Tibial artery (tissue), 4 donors: ENCODE measurements around the gene MTCH2.

Experiments used
- DNase-seq, 2 donors: peaks; one replicate each; pipeline ENCODE4 v3.0.0-alpha.2; 2019
- H3K27ac ChIP-seq, 2 donors: fragments of 200-600 bp; sonication (generic) in 1 of 2; 1 replicate in 1 of 2; 2 replicates in 1 of 2; pipeline ENCODE4 v1.5.1; 2018 to 2019; ENCODE audit warnings: mild to moderate bottlenecking in 1 of 2
- H3K27me3 ChIP-seq, 2 donors: fragments of 200-600 bp; sonication (generic) in 1 of 2; one replicate each; pipeline versions ENCODE4 v1.5.1 to v1.6.0; 2016 to 2019
- H3K36me3 ChIP-seq, 3 donors: fragments of 200-600 bp; sonication (generic) in 2 of 3; one replicate each; pipeline ENCODE4 v1.5.1; 2016 to 2019; ENCODE audit warnings: mild to moderate bottlenecking in 2 of 3
- H3K4me1 ChIP-seq, 4 donors: fragments of 200-600 bp; sonication (generic) in 2 of 4; 1 replicate in 3 of 4; 2 replicates in 1 of 4; pipeline ENCODE4 v1.5.1; 2016 to 2019
- H3K4me3 ChIP-seq, 2 donors: fragments of 200-600 bp; sonication (generic) in 1 of 2; 1 replicate in 1 of 2; 2 replicates in 1 of 2; pipeline ENCODE4 v1.5.1; 2018 to 2019; ENCODE audit warnings: mild to moderate bottlenecking in 2 of 2
- H3K9me3 ChIP-seq, 3 donors: fragments of 200-600 bp; sonication (generic) in 1 of 3; one replicate each; pipeline ENCODE4 v1.5.1; 2016 to 2019
- CTCF ChIP-seq, 2 experiments: fragments of 200-600 bp in 1 of 2; fragments of 450-650 bp in 1 of 2; IDR thresholded peaks; one replicate each; pipeline ENCODE4 v1.5.1; 2017 to 2019; ENCODE audit warnings: antibody characterized with exemption in 2 of 2, mild to moderate bottlenecking in 1 of 2, moderate library complexity in 1 of 2
- intact Hi-C: fragments of 100-400 bp; cut with DNase I; formaldehyde crosslinking; loops from one replicate; pipeline ENCODE4 v1.15.0; 2023; ENCODE audit warnings: low total_unique reads

The MTCH2 gene

GRCh38 chr11:47686151-47686550 is 43.8 kb upstream of the MTCH2 start:
- intact Hi-C loops = no loop called here
- Histone ChIP-seq H3K27ac (no peak overlapping the region), H3K4me3 (no peak overlapping the region), H3K36me3 (no peaks in the 10 kb centered on the region), H3K27me3 (no peaks in the 10 kb centered on the region), H3K9me3 (no peaks in the 10 kb centered on the region), H3K4me1 (no peaks in the 10 kb centered on the region)
- DNase-seq = no peak
- TF ChIP-seq CTCF (IDR thresholded peaks at IDR 0.05) = no peak

- no peak for DNase-seq
- intact Hi-C loops = no loop called here
- TF ChIP-seq CTCF (IDR thresholded peaks at IDR 0.05) = no peak
- Histone ChIP-seq H3K27ac (no peak overlapping the region), H3K27me3 (no peaks in the 10 kb centered on the region), H3K4me1 (no peaks in the 10 kb centered on the region), H3K4me3 (no peak overlapping the region), H3K9me3 (no peaks in the 10 kb centered on the region), H3K36me3 (no peaks in the 10 kb centered on the region)
These were observed 33.5 kb upstream of the MTCH2 start for GRCh38 chr11:47675851-47676250.

GRCh38 chr11:47672283-47672730 is 29.9 kb upstream of the MTCH2 start:
- Histone ChIP-seq H3K9me3 (no peaks in the 10 kb centered on the region), H3K27ac (no peak overlapping the region), H3K36me3 (no peaks in the 10 kb centered on the region), H3K27me3 (no peaks in the 10 kb centered on the region), H3K4me3 (no peak overlapping the region), H3K4me1 (no peaks in the 10 kb centered on the region)
- intact Hi-C loops = no loop called here
- no peak for DNase-seq
- TF ChIP-seq CTCF (IDR thresholded peaks at IDR 0.05) = no peak

GRCh38 chr11:47669856-47670255 is 27.5 kb upstream of the MTCH2 start:
- H3K27me3 ChIP-seq = no peaks in the 10 kb centered on the region
- H3K4me1 ChIP-seq = no peaks in the 10 kb centered on the region
- no peak for DNase-seq
- no peak overlapping the region for H3K27ac ChIP-seq
- H3K36me3 ChIP-seq = no peaks in the 10 kb centered on the region
- H3K4me3 ChIP-seq = no peak overlapping the region
- TF ChIP-seq CTCF (IDR thresholded peaks at IDR 0.05) = no peak
- no peaks in the 10 kb centered on the region for H3K9me3 ChIP-seq
- intact Hi-C loops = no loop called here

- H3K36me3 ChIP-seq = no peaks in the 10 kb centered on the region
- no peaks in the 10 kb centered on the region for H3K4me1 ChIP-seq
- H3K27me3 ChIP-seq = peaks cover 0 to 3% of the 10 kb centered on the region in 2 donors
- H3K27ac ChIP-seq = no peak overlapping the region
- no peak for TF ChIP-seq CTCF (IDR thresholded peaks at IDR 0.05)
- intact Hi-C loops = no loop called here
- no peak for DNase-seq
- no peak overlapping the region for H3K4me3 ChIP-seq
- H3K9me3 ChIP-seq = no peaks in the 10 kb centered on the region
These were observed 26.3 kb upstream of the MTCH2 start for GRCh38 chr11:47668665-47669064.

- no peak overlapping the region for H3K4me3 ChIP-seq
These were observed 25.2 kb upstream of the MTCH2 start for GRCh38 chr11:47667555-47667954.

More at GRCh38 chr11:47667555-47667954, 25.2 kb upstream of the MTCH2 start:
- no peaks in the 10 kb centered on the region for H3K36me3 ChIP-seq
- DNase-seq = no peak
- TF ChIP-seq CTCF (IDR thresholded peaks at IDR 0.05) = no peak
- no peaks in the 10 kb centered on the region for H3K9me3 ChIP-seq
- no peaks in the 10 kb centered on the region for H3K4me1 ChIP-seq
- H3K27ac ChIP-seq = no peak overlapping the region
- intact Hi-C loops = no loop called here
- peaks cover 0 to 3% of the 10 kb centered on the region in 2 donors for H3K27me3 ChIP-seq
